Stimulated activated CD8-positive, alpha-beta memory T cell treated with anti-CD3 and anti-CD28 coated beads, Interleukin-4, amount 100 ng/mL, for 48 hours (primary cell): ENCODE data around the gene TMEFF1.
"Not testable (repeated sequence)": the region's sequence is repeated elsewhere in the genome, so short reads cannot be mapped to it uniquely, and the experiment has no call there.

Experiments used
- DNase-seq: peaks from one replicate; pipeline ENCODE4 v3.0.0-alpha.2; 2020

TMEFF1 gene

GRCh38 chr9:100498592-100498991, 25.6 kb downstream of the TMEFF1 start:
- DNase-seq = no peak

- no peak for DNase-seq
Observed at GRCh38 chr9:100499460-100499859, 26.5 kb downstream of the TMEFF1 start.

- no peak for DNase-seq
Observed at GRCh38 chr9:100499866-100500265, 26.9 kb downstream of the TMEFF1 start.

- DNase-seq = peak; percentile 93
Observed at GRCh38 chr9:100505564-100506159, 32.7 kb downstream of the TMEFF1 start.

GRCh38 chr9:100507350-100507749, 34.4 kb downstream of the TMEFF1 start:
- DNase-seq = not testable (repeated sequence)

- no peak for DNase-seq
Observed at GRCh38 chr9:100511205-100511604, 38.3 kb downstream of the TMEFF1 start.

- DNase-seq = no peak
Observed at GRCh38 chr9:100515578-100516494, 42.9 kb downstream of the TMEFF1 start.

- no peak for DNase-seq
Observed at GRCh38 chr9:100521282-100521681, 48.3 kb downstream of the TMEFF1 start.

GRCh38 chr9:100525563-100525962, 52.6 kb downstream of the TMEFF1 start:
- no peak for DNase-seq

GRCh38 chr9:100527180-100527794, 54.3 kb downstream of the TMEFF1 start:
- not testable (repeated sequence) for DNase-seq

- DNase-seq = no peak
Observed at GRCh38 chr9:100534401-100534800, 61.5 kb downstream of the TMEFF1 start.

GRCh38 chr9:100540327-100540726, 67.4 kb downstream of the TMEFF1 start:
- DNase-seq = no peak

GRCh38 chr9:100549048-100549447, 76.1 kb downstream of the TMEFF1 start:
- DNase-seq = no peak

GRCh38 chr9:100554935-100555401, 82.0 kb downstream of the TMEFF1 start:
- no peak for DNase-seq

GRCh38 chr9:100555471-100555870, 82.5 kb downstream of the TMEFF1 start:
- no peak for DNase-seq

GRCh38 chr9:100557053-100557452, 84.1 kb downstream of the TMEFF1 start:
- no peak for DNase-seq

GRCh38 chr9:100561256-100561655, 88.3 kb downstream of the TMEFF1 start:
- DNase-seq = no peak

GRCh38 chr9:100567856-100568255, 94.9 kb downstream of the TMEFF1 start:
- DNase-seq = no peak

GRCh38 chr9:100573655-100574260, 100.8 kb downstream of the TMEFF1 start:
- DNase-seq = no peak

GRCh38 chr9:100575006-100575405, 102.1 kb downstream of the TMEFF1 start:
- DNase-seq = no peak

- DNase-seq = no peak
Observed at GRCh38 chr9:100575765-100576386, 102.9 kb downstream of the TMEFF1 start.

GRCh38 chr9:100577776-100578448, 105.0 kb downstream of the TMEFF1 start, which contains the start of gene CAVIN4:
Gene CAVIN4, plus strand, starts transcription at chr9:100578079. Its CDS starts 65 bp downstream, at chr9:100578144.
- DNase-seq = no peak
